Heart left ventricle (tissue), 16 donors: ENCODE data around the gene LIMA1. TPM values are rescaled to one million over a fixed set of nuclear protein-coding genes. Genes with fewer than 3 reads are reported as not detected.

ENCODE experiments used
- ATAC-seq, 4 donors: fragments of 200-7000 bp; cut with Tn5 transposase; one replicate each; pipeline ENCODE4 v1.9.1; 2020 to 2022; ENCODE audit warnings: moderate library complexity in 4 of 4, mild to moderate bottlenecking in 3 of 4, moderate number of reproducible peaks in 1 of 4
- DNase-seq, 5 donors: peaks; one replicate each; pipeline ENCODE4 v3.0.0-alpha.2; 2020
- H3K27ac ChIP-seq, 12 donors: fragments of 200-600 bp; sonication (generic) in 4 of 12; one replicate each; pipeline versions ENCODE4 v1.5.0 to v1.8.0; 2016 to 2022; ENCODE audit warnings: mild to moderate bottlenecking in 2 of 12
- H3K27me3 ChIP-seq, 9 donors: fragments of 200-600 bp; sonication (generic) in 2 of 9; one replicate each; pipeline versions ENCODE4 v1.5.1 to v1.8.0; 2016 to 2022; ENCODE audit warnings: mild to moderate bottlenecking in 3 of 9
- H3K36me3 ChIP-seq, 9 donors: fragments of 200-600 bp; sonication (generic) in 2 of 9; one replicate each; pipeline versions ENCODE4 v1.5.0 to v1.8.0; 2018 to 2022; ENCODE audit warnings: mild to moderate bottlenecking in 2 of 9
- H3K4me1 ChIP-seq, 12 donors: fragments of 200-600 bp; sonication (generic) in 4 of 12; one replicate each; pipeline versions ENCODE4 v1.5.0 to v1.8.0; 2016 to 2022; ENCODE audit warnings: mild to moderate bottlenecking in 3 of 12
- H3K4me3 ChIP-seq, 12 donors: fragments of 200-600 bp; sonication (generic) in 4 of 12; one replicate each; pipeline versions ENCODE4 v1.5.0 to v1.8.0; 2017 to 2022; ENCODE audit warnings: mild to moderate bottlenecking in 9 of 12, moderate library complexity in 4 of 12
- H3K9me3 ChIP-seq, 12 donors: fragments of 200-600 bp; sonication (generic) in 4 of 12; one replicate each; pipeline versions ENCODE4 v1.5.0 to v1.8.0; 2016 to 2022; ENCODE audit warnings: mild to moderate bottlenecking in 1 of 12
- POLR2A ChIP-seq, 2 donors: fragments of 450-650 bp; IDR thresholded peaks; one replicate each; pipeline ENCODE4 v1.6.1; 2017; ENCODE audit warnings: antibody characterized with exemption in 2 of 2, mild to moderate bottlenecking in 2 of 2, moderate library complexity in 2 of 2
- WGBS, 4 donors: extraction: QIAGEN DNeasy Blood & Tissue Kit in 2 of 4; methylation state at CpG; one replicate each; pipeline versions ENCODE4 v1.1.5 to v1.1.7; 2013 to 2018; 5-methylcytosine and 5-hydroxymethylcytosine counted together
- intact Hi-C, 10 donors: fragments of 100-400 bp; cut with DNase I; formaldehyde crosslinking; loops; one replicate each; pipeline versions ENCODE4 v1.11.1 to v1.14.2; 2022
- polyA plus RNA-seq, 2 donors: library from polyadenylated mRNA; stranded (reverse); fragments of 200-250 nt; gene quantifications; one replicate each; pipeline ENCODE4 v1.2.3, GENCODE V29; 2013
- total RNA-seq, 9 donors: library from RNA; depleted of rRNA in 2 of 9; stranded (reverse); fragments of >200 nt in 2 of 9; fragmentation: NEBNext Ultra II Directional in 3 of 9; extraction: Animal tissue kit (Norgen Biotek cat#: 25700) in 3 of 9; gene quantifications; one replicate each; pipeline versions ENCODE4 v1.1.0 to v1.2.4, GENCODE V29; 2016 to 2023
- TF ChIP-seq, protein P1 (sequence below), 12 donors: fragments of 200-600 bp; sonication (generic) in 4 of 12; IDR thresholded peaks; one replicate each; pipeline versions ENCODE4 v1.5.0 to v1.8.0; 2018 to 2022; ENCODE audit warnings: antibody characterized with exemption in 12 of 12, mild to moderate bottlenecking in 5 of 12
- donor health status: ischemic (EF 13 %, LVEDD 7.1; RV severe dilation, severe dysfunction).
- donor health status: healthy with polysubstance abuse.
- donor health status: DM: no; HTN: yes; CAD: no.
- donor health status: DM: no; HTN: no; CAD: no.
- donor health status: ischemic (EF 25% LVEDD 6.9; RV normal size, moderate dysfunction).
- donor health status: ischemic (EF 25% LVEDD 5.7; RV mildly dilated, moderate dysfunction).
- donor health status: healthy.
- donor health status: DM: yes; HTN: yes; CAD: no.
- donor health status: ischemic (EF 35%, LVEDD 5.7; RV mildly dilated, moderate dysfunction).
- donor health status: nonischemic (EF 11% LVEDD 7.7; RV severe dilation, severe dysfunction).
- donor health status: DM: yes; HTN: yes; CAD: no.
- donor health status: PGD.
- donor health status: ischemic (EF 29% LVEDD 5.4; RV normal size, mild dysfunction).
- donor health status: nonischemic (EF 23%, LVEDD 6.1; RV moderate dilation, normal function).

Gene LIMA1
- total and polyA plus RNA-seq, 11 donors = 11.6 to 38.8 (median 14.7) TPM

GRCh38 chr12:50282721-50283228 lies 545 bp downstream of the LIMA1 start:
- peak; percentile 47 to 66 (median 62) for ATAC-seq

DNA sequence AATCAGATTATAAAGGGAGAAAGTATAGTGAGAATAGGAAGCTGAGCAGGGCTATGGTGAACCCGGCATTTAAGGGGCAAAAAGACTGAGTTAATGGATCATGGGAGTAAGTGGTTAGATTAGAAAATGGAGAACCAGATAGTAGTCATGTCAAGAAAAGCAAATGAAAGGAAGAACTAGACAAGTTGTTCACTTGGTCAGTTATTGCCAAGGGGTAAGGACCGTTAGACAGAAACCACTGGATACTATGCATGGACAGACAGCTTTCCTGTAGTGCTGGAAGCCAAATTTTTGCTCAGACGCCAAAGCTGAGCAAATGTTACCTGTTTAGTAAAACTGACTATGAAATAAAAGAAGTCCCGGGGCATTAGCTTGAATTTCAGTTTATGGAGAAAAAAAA lies 3.8 kb downstream of the LIMA1 start:
- intact Hi-C loops = no loop called here
- no peaks in the 10 kb centered on the region for H3K36me3 ChIP-seq
- no peaks in the 10 kb centered on the region for H3K27me3 ChIP-seq
- H3K4me3 ChIP-seq = no peak overlapping the region
- no peak overlapping the region for H3K27ac ChIP-seq
- WGBS, 4 donors = 90 to 95% (median 94%) methylated on average over 4 of the region's 4 CpGs
- TF ChIP-seq POLR2A (IDR thresholded peaks at IDR 0.05) = no peak
- TF ChIP-seq, protein P1, sequence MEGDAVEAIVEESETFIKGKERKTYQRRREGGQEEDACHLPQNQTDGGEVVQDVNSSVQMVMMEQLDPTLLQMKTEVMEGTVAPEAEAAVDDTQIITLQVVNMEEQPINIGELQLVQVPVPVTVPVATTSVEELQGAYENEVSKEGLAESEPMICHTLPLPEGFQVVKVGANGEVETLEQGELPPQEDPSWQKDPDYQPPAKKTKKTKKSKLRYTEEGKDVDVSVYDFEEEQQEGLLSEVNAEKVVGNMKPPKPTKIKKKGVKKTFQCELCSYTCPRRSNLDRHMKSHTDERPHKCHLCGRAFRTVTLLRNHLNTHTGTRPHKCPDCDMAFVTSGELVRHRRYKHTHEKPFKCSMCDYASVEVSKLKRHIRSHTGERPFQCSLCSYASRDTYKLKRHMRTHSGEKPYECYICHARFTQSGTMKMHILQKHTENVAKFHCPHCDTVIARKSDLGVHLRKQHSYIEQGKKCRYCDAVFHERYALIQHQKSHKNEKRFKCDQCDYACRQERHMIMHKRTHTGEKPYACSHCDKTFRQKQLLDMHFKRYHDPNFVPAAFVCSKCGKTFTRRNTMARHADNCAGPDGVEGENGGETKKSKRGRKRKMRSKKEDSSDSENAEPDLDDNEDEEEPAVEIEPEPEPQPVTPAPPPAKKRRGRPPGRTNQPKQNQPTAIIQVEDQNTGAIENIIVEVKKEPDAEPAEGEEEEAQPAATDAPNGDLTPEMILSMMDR (IDR thresholded peaks at IDR 0.05) = no peak
- no peaks in the 10 kb centered on the region for H3K9me3 ChIP-seq
- DNase-seq (no peak), ATAC-seq (no peak)
- H3K4me1 ChIP-seq = peaks cover 0 to 55% (median 33%) of the 10 kb centered on the region in 12 donors

More at GRCh38 chr12:50282721-50283228, 545 bp downstream of the LIMA1 start:
- no peak for DNase-seq
- Histone ChIP-seq H3K27me3 (no peaks in the 10 kb centered on the region), H3K9me3 (no peaks in the 10 kb centered on the region), H3K36me3 (no peaks in the 10 kb centered on the region), H3K4me1 (peaks cover 0 to 37% (median 26%) of the 10 kb centered on the region in 12 donors), H3K4me3 (peak overlapping the region; percentile 73 to 99 (median 90)), H3K27ac (peak overlapping the region; percentile 58 to 91 (median 88))
- no peak for TF ChIP-seq POLR2A (IDR thresholded peaks at IDR 0.05)
- TF ChIP-seq, protein P1 (IDR thresholded peaks at IDR 0.05) = no peak
- intact Hi-C loops = loop anchor here in 6 of 10 donors (2.0 to 10.0 kb wide), 4 partner anchors 58 to 70 kb away; no protein-coding TSS in a partner anchor
- 6 to 14% (median 11%) methylated on average over 14 of the region's 14 CpGs for WGBS, 4 donors

DNA sequence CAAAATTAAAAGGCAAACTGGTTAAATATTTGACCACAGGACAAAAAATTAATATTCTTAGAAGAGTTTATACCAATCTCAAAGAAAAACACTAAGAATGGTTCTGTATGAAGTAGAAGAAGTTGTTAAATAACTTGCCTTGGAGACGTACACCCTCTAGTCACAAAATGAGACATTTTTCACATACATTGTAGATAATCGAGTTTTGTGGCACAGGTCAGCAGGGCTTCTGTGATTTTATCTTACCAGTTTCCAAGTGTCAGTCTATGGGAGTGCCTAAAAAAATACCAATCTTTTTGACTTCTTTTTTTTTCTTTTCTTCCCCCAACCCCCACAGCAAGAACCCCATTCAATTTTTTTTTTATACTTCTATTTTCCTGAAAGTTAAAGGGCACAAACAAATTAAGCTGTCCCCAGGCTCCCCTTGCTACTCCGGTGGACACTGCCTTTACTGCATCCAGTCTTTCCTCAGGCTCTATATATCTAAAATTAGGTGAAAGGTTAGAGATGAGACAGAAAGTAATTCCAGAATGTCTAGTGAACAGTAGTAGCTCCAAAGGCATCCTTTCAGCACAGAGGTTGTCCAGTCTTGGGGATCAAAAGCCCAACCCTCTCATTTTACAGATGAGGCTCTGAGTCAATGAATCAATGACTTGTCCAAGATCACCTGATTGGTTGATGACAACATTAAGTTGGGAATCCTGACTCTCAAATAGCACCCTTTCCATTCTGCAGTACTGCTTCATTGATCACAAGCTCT lies 6.2 kb downstream of the LIMA1 start:
- ATAC-seq (peak in 1 of 4 donors; percentile 37), DNase-seq (no peak)
- Histone ChIP-seq H3K9me3 (no peaks in the 10 kb centered on the region), H3K4me1 (peaks cover 0 to 50% (median 22%) of the 10 kb centered on the region in 12 donors), H3K4me3 (no peak overlapping the region), H3K27ac (peak overlapping the region in 11 of 12 donors; percentile 48 to 73 (median 64)), H3K27me3 (no peaks in the 10 kb centered on the region), H3K36me3 (peaks cover 0 to 2% (median 0%) of the 10 kb centered on the region in 9 donors)
- WGBS, 4 donors = 70 to 87% (median 76%) methylated on average over 3 of the region's 3 CpGs
- TF ChIP-seq, protein P1 (IDR thresholded peaks at IDR 0.05) = no peak
- no peak for TF ChIP-seq POLR2A (IDR thresholded peaks at IDR 0.05)
- intact Hi-C loops = no loop called here

GRCh38 chr12:50276068-50276467 lies 7.3 kb downstream of the LIMA1 start:
- intact Hi-C loops = no loop called here
- TF ChIP-seq POLR2A (IDR thresholded peaks at IDR 0.05) = no peak
- TF ChIP-seq, protein P1 (IDR thresholded peaks at IDR 0.05) = no peak
- ATAC-seq (no peak), DNase-seq (no peak)
- H3K27me3 ChIP-seq = no peaks in the 10 kb centered on the region
- no peak overlapping the region for H3K4me3 ChIP-seq
- H3K36me3 ChIP-seq = peaks cover 0 to 2% (median 0%) of the 10 kb centered on the region in 9 donors
- WGBS, 4 donors = 96 to 100% (median 98%) methylated on average over 2 of the region's 2 CpGs
- H3K9me3 ChIP-seq = no peaks in the 10 kb centered on the region
- peak overlapping the region; percentile 48 to 73 (median 64) for H3K27ac ChIP-seq
- peaks cover 0 to 51% (median 19%) of the 10 kb centered on the region in 12 donors for H3K4me1 ChIP-seq
